Neuronal stem cell (in vitro differentiated cells): ENCODE measurements around the gene CITED2.

ENCODE experiments used
- DNase-seq: peaks from one replicate; pipeline ENCODE4 v3.0.0-alpha.2; 2013; ENCODE audit warnings: low spot score
- H2AFZ ChIP-seq: one replicate; pipeline ENCODE4 v1.6.1; 2013; ENCODE audit warnings: mild to moderate bottlenecking, low read length, inconsistent platforms
- H2AK5ac ChIP-seq: 2 replicates; pipeline ENCODE4 v1.6.1; 2013; ENCODE audit warnings: low read depth, mild to moderate bottlenecking, inconsistent platforms, low read length, moderate library complexity, mixed read lengths
- H2BK120ac ChIP-seq: 2 replicates; pipeline ENCODE4 v1.6.1; 2013; ENCODE audit warnings: low read depth, mild to moderate bottlenecking, inconsistent platforms, low read length, moderate library complexity, mixed read lengths
- H2BK12ac ChIP-seq: one replicate; pipeline ENCODE4 v1.6.1; 2013; ENCODE audit warnings: low read length, inconsistent platforms
- H2BK15ac ChIP-seq: 2 replicates; pipeline ENCODE4 v1.6.1; 2013; ENCODE audit warnings: mild to moderate bottlenecking, low read length, inconsistent platforms, mixed read lengths
- H2BK5ac ChIP-seq: one replicate; pipeline ENCODE4 v1.6.1; 2013; ENCODE audit warnings: inconsistent platforms, mild to moderate bottlenecking, low read length, moderate library complexity
- H3K14ac ChIP-seq: one replicate; pipeline ENCODE4 v1.6.1; 2013; ENCODE audit warnings: low read length, inconsistent platforms
- H3K18ac ChIP-seq: 2 replicates; pipeline ENCODE4 v1.6.1; 2013; ENCODE audit warnings: low read length, inconsistent platforms
- H3K23ac ChIP-seq: 2 replicates; pipeline ENCODE4 v1.6.1; 2013; ENCODE audit warnings: low read depth, mild to moderate bottlenecking, mixed read lengths, low read length, inconsistent platforms; ENCODE audit not compliant: poor library complexity
- H3K27ac ChIP-seq: replicated peaks from 3 replicates; pipeline ENCODE4 v1.5.1; 2013; ENCODE audit warnings: low read length, inconsistent platforms
- H3K27me3 ChIP-seq, 3 experiments: 2 replicates each; pipeline ENCODE4 v1.6.1; 2013; ENCODE audit warnings: low read length in 3 of 3, mild to moderate bottlenecking in 2 of 3, inconsistent platforms in 1 of 3, low read depth in 1 of 3, mixed read lengths in 1 of 3, moderate library complexity in 1 of 3; ENCODE audit not compliant: control insufficient read depth in 3 of 3, insufficient read depth in 3 of 3
- H3K36me3 ChIP-seq, 2 donors: replicated peaks in 1 of 2; 2 replicates each; pipeline ENCODE4 v1.6.1; 2013; ENCODE audit warnings: low read length in 2 of 2; ENCODE audit not compliant: control insufficient read depth in 2 of 2, insufficient read depth in 2 of 2
- H3K4ac ChIP-seq: 2 replicates; pipeline ENCODE4 v1.6.1; 2013; ENCODE audit warnings: inconsistent platforms, mild to moderate bottlenecking, low read length, moderate library complexity
- H3K4me1 ChIP-seq, 2 donors: 1 replicate in 1 of 2; 2 replicates in 1 of 2; pipeline ENCODE4 v1.6.1; 2013; ENCODE audit warnings: low read length in 2 of 2, low read depth in 1 of 2; ENCODE audit not compliant: control insufficient read depth in 2 of 2, insufficient read depth in 1 of 2
- H3K4me2 ChIP-seq: one replicate; pipeline ENCODE4 v1.6.1; 2013; ENCODE audit warnings: mild to moderate bottlenecking, low read length, inconsistent platforms; ENCODE audit not compliant: insufficient read depth, poor library complexity, severe bottlenecking
- H3K4me3 ChIP-seq, 2 donors: 2 replicates each; pipeline ENCODE4 v1.5.1; 2013; ENCODE audit warnings: low read length in 2 of 2, mild to moderate bottlenecking in 2 of 2, inconsistent platforms in 1 of 2, moderate library complexity in 1 of 2
- H3K79me1 ChIP-seq: one replicate; pipeline ENCODE4 v1.6.1; 2013; ENCODE audit warnings: low read depth, mild to moderate bottlenecking, inconsistent platforms, low read length, moderate library complexity
- H3K9ac ChIP-seq: one replicate; pipeline ENCODE4 v1.6.1; 2013; ENCODE audit warnings: mild to moderate bottlenecking, low read depth, low read length, inconsistent platforms; ENCODE audit not compliant: poor library complexity
- H3K9me3 ChIP-seq, 2 donors: replicated peaks in 1 of 2; 2 replicates each; pipeline versions ENCODE3 to v1.6.1; 2013; ENCODE audit warnings: low read length in 2 of 2, mild to moderate bottlenecking in 2 of 2, inconsistent platforms in 1 of 2, low read depth in 1 of 2, mixed read lengths in 1 of 2, moderate library complexity in 1 of 2; ENCODE audit not compliant: control insufficient read depth in 2 of 2, insufficient read depth in 1 of 2
- H4K8ac ChIP-seq: one replicate; pipeline ENCODE4 v1.6.1; 2013; ENCODE audit warnings: low read depth, mild to moderate bottlenecking, inconsistent platforms, low read length, moderate library complexity
- H4K91ac ChIP-seq: one replicate; pipeline ENCODE4 v1.6.1; 2013; ENCODE audit warnings: low read length, low read depth, mild to moderate bottlenecking, inconsistent platforms; ENCODE audit not compliant: poor library complexity
- WGBS, 2 donors: extraction: QIAGEN DNeasy Blood & Tissue Kit; methylation state at CpG; one replicate each; pipeline ENCODE4 v1.1.7; 2013; ENCODE audit warnings: missing lambda C conversion rate in 2 of 2, mixed read lengths in 1 of 2; ENCODE audit not compliant: insufficient read length in 2 of 2, insufficient replicate concordance in 1 of 2; ENCODE audit errors: extremely low coverage in 2 of 2; 5-methylcytosine and 5-hydroxymethylcytosine counted together

Gene CITED2

GRCh38 chr6:139375226-139376016, 973 bp upstream of the CITED2 start:
- Histone ChIP-seq H3K79me1 (no peaks in the 10 kb centered on the region), H4K8ac (no peak overlapping the region), H3K14ac (no peak overlapping the region), H2AK5ac (peak overlapping the region; percentile 54), H3K4me2 (peak overlapping the region; percentile 96), H3K9me3 (no peaks in the 10 kb centered on the region), H3K27ac (peak overlapping the region; percentile 99), H3K9ac (peak overlapping the region; percentile 87), H2BK15ac (peak overlapping the region; percentile 73), H2BK120ac (peak overlapping the region; percentile 97), H3K4me1 (peaks cover 8 to 21% of the 10 kb centered on the region in 2 donors), H3K18ac (peak overlapping the region; percentile 99), H4K91ac (peak overlapping the region; percentile 92), H3K23ac (peak overlapping the region; percentile 99), H3K27me3 (no peaks in the 10 kb centered on the region), H2BK12ac (no peak overlapping the region), H2AFZ (peak overlapping the region; percentile 96), H3K36me3 (peaks cover 2 to 33% of the 10 kb centered on the region in 2 donors), H2BK5ac (peak overlapping the region; percentile 100), H3K4ac (no peak overlapping the region), H3K4me3 (peak overlapping the region; percentile 82 to 96)
- peak; percentile 93 for DNase-seq
- no CpG with 5 or more reads among the region's 44 CpGs for WGBS, 2 donors

- H3K4ac ChIP-seq: peak overlapping the region; percentile 90
- H2BK5ac ChIP-seq: peak overlapping the region; percentile 100
- H3K9ac ChIP-seq: peak overlapping the region; percentile 99
- peak overlapping the region; percentile 65 for H2BK15ac ChIP-seq
- H3K9me3 ChIP-seq: no peaks in the 10 kb centered on the region
- H3K36me3 ChIP-seq: peaks cover 2 to 37% of the 10 kb centered on the region in 2 donors
- H4K8ac ChIP-seq: no peak overlapping the region
- no CpG with 5 or more reads among the region's 25 CpGs for WGBS, 2 donors
- H3K79me1 ChIP-seq: no peaks in the 10 kb centered on the region
- peak overlapping the region; percentile 54 for H2AK5ac ChIP-seq
- peak overlapping the region; percentile 99 for H3K18ac ChIP-seq
- peak overlapping the region; percentile 56 for H3K4me2 ChIP-seq
- H4K91ac ChIP-seq: peak overlapping the region; percentile 1
- H3K4me1 ChIP-seq: peaks cover 14 to 31% of the 10 kb centered on the region in 2 donors
- peak overlapping the region; percentile 61 for H2BK120ac ChIP-seq
- peak overlapping the region; percentile 67 for H3K14ac ChIP-seq
- peak overlapping the region; percentile 79 for H2AFZ ChIP-seq
- peak overlapping the region; percentile 98 for H3K27ac ChIP-seq
- peak overlapping the region; percentile 99 for H3K23ac ChIP-seq
- H3K4me3 ChIP-seq: peak overlapping the region; percentile 96 to 100
- H3K27me3 ChIP-seq: no peaks in the 10 kb centered on the region
- DNase-seq: no peak
- peak overlapping the region; percentile 75 for H2BK12ac ChIP-seq
Observed at GRCh38 chr6:139373928-139374356, 506 bp downstream of the CITED2 start.

DNA sequence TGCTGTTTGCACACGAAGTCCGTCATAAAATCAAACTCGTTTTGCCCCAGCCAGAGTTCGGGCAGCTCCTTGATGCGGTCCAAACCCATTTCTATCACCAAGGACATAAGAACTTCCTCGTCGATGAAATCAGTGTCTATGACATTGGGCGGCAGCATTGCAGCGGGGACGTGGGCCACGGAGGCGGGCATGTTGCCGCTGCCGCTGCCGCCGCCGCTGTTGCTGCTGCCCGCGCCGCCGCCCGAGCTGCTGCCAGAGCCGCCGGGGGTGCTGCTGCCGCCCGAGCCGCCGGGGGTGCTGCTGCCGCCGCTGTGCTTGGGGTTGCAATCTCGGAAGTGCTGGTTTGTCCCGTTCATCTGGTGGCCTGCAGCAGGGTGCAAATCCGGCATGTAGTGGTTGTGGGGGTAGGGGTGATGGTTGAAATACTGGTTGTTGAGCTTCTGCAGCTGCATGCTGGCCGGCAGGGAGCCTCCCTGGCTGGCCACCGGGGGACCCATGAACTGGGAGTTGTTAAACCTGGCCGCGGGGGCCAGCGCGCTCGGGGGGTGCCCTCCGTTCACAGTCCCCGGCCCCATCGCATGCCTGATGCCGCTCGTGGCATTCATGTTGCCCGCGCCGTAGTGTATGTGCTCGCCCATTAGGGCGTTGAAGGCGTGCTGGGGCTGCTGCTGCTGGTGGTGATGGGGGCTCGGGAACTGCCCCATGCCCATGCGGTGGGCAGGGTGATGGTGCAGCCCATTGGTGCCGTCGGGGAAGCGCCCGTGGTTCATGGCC, 1.1 kb downstream of the CITED2 start:
- peak overlapping the region; percentile 79 for H2AFZ ChIP-seq
- H3K27ac ChIP-seq: peak overlapping the region; percentile 98
- no peaks in the 10 kb centered on the region for H3K9me3 ChIP-seq
- peak overlapping the region; percentile 61 for H2BK120ac ChIP-seq
- peak; percentile 21 for DNase-seq
- peak overlapping the region; percentile 75 for H2BK12ac ChIP-seq
- H2BK5ac ChIP-seq: peak overlapping the region; percentile 100
- H2AK5ac ChIP-seq: peak overlapping the region; percentile 54
- peaks cover 14 to 36% of the 10 kb centered on the region in 2 donors for H3K4me1 ChIP-seq
- H3K9ac ChIP-seq: peak overlapping the region; percentile 99
- peak overlapping the region; percentile 90 for H3K4ac ChIP-seq
- peak overlapping the region; percentile 65 for H2BK15ac ChIP-seq
- no peak overlapping the region for H4K91ac ChIP-seq
- H4K8ac ChIP-seq: no peak overlapping the region
- H3K36me3 ChIP-seq: peaks cover 2 to 37% of the 10 kb centered on the region in 2 donors
- H3K14ac ChIP-seq: peak overlapping the region; percentile 67
- H3K23ac ChIP-seq: peak overlapping the region; percentile 99
- H3K79me1 ChIP-seq: no peaks in the 10 kb centered on the region
- H3K18ac ChIP-seq: peak overlapping the region; percentile 99
- H3K4me2 ChIP-seq: peak overlapping the region; percentile 56
- no peaks in the 10 kb centered on the region for H3K27me3 ChIP-seq
- H3K4me3 ChIP-seq: peak overlapping the region; percentile 96 to 100
- no CpG with 5 or more reads among the region's 57 CpGs for WGBS, 2 donors
